ENCODE data around the gene ACYP2. TPM values are rescaled to one million over a fixed set of nuclear protein-coding genes. Genes with fewer than 3 reads are reported as not detected.

ACYP2 gene
- total RNA-seq, 4 donors from 2014 or later: 10.3 to 44.3 (median 21.7) TPM

GRCh38 chr2:54083021-54083420, 32.4 kb upstream of the ACYP2 start:
- DNase-seq: no peak
- intact Hi-C loops (cut with DNase I; ENCODE audit: low total_unique reads): no loop called here
- no peak overlapping the region for H3K27ac ChIP-seq

DNA sequence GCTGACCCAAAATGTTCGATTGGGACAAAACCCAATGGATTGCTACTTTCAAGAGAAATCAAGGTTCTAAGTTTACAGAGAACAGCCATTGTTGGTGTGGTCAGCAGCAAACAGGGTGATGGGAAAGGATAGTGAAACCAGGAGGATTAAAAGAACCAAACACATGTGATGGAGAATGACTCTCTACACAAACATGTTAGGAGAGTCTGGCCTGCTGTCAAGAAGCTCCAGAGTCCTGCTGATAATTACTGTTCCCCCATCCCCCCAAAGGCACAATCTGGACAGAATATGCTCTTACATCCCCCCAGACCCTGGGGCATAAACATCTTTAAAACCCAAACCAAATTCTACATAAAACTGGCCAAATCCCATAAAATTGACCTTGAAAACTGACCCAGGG, 32.0 kb upstream of the ACYP2 start:
- no peaks in the 10 kb centered on the region for H3K36me3 ChIP-seq
- H3K4me3 ChIP-seq: no peak overlapping the region
- TF ChIP-seq CTCF (IDR thresholded peaks at IDR 0.05) (no peak), POLR2A (IDR thresholded peaks at IDR 0.05) (no peak)
- no peaks in the 10 kb centered on the region for H3K9me3 ChIP-seq
- intact Hi-C loops (cut with DNase I; ENCODE audit: low total_unique reads): no loop called here
- H3K27ac ChIP-seq: no peak overlapping the region
- H3K4me1 ChIP-seq: no peaks in the 10 kb centered on the region
- DNase-seq: no peak
- no peaks in the 10 kb centered on the region for H3K27me3 ChIP-seq

More at GRCh38 chr2:54083021-54083420, 32.4 kb upstream of the ACYP2 start:
- Histone ChIP-seq H3K36me3 (no peaks in the 10 kb centered on the region), H3K9me3 (no peaks in the 10 kb centered on the region), H3K27me3 (no peaks in the 10 kb centered on the region), H3K4me3 (no peak overlapping the region), H3K4me1 (no peaks in the 10 kb centered on the region)
- no peak for TF ChIP-seq POLR2A (IDR thresholded peaks at IDR 0.05)
- no peak for TF ChIP-seq CTCF (IDR thresholded peaks at IDR 0.05)

DNA sequence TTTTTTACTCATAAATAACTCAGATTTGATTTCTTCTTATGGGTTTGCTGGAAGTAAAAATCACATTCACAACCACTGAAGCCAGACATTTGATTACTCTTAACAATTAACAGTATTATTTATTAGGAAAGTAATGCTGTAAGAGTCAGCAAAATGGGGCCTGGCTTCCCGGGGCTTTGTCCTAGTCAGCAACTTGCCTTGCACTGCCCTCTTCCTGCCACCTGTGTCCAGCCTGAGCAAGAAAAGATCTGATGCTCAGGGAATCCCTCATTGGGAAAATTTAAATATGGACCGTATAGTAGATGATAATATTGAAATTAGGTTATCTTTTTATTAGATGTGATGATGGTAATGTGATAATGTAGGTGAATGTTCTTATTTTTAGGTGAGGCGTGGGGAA, 30.8 kb upstream of the ACYP2 start:
- Histone ChIP-seq H3K36me3 (no peaks in the 10 kb centered on the region), H3K4me1 (no peaks in the 10 kb centered on the region), H3K4me3 (no peak overlapping the region), H3K27me3 (no peaks in the 10 kb centered on the region), H3K27ac (no peak overlapping the region), H3K9me3 (no peaks in the 10 kb centered on the region)
- TF ChIP-seq CTCF (IDR thresholded peaks at IDR 0.05) (peak in 2 of 4 experiments; percentile 17 to 22), POLR2A (IDR thresholded peaks at IDR 0.05) (no peak)
- no peak for DNase-seq
- intact Hi-C loops (cut with DNase I; ENCODE audit: low total_unique reads): no loop called here

DNA sequence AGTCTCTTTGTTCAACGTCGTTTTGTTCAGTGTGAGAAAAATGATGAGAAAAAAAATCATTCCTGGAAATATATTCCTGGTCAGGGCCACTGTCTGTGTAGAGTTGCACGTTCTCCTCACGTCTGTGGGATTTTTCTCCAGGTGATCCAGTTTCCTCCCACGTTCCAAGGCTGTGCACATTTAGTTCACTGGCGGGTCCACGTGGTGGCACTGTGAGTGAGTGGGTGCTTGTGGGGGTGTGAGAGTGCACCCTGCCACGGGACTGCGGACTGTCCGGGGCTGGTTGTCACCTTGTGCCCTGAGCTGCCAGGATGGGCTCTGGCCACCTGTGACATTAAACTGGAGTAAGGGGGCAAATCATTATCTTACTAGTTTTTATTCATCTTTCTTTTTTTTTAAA, 30.3 kb upstream of the ACYP2 start:
- no peaks in the 10 kb centered on the region for H3K36me3 ChIP-seq
- no peak for DNase-seq
- intact Hi-C loops (cut with DNase I; ENCODE audit: low total_unique reads): no loop called here
- H3K9me3 ChIP-seq: no peaks in the 10 kb centered on the region
- no peak overlapping the region for H3K27ac ChIP-seq
- H3K27me3 ChIP-seq: no peaks in the 10 kb centered on the region
- H3K4me3 ChIP-seq: no peak overlapping the region
- no peaks in the 10 kb centered on the region for H3K4me1 ChIP-seq
- TF ChIP-seq CTCF (IDR thresholded peaks at IDR 0.05): no peak
- no peak for TF ChIP-seq POLR2A (IDR thresholded peaks at IDR 0.05)

- intact Hi-C loops (cut with DNase I; ENCODE audit: low total_unique reads): no loop called here
- Histone ChIP-seq H3K27ac (no peak overlapping the region), H3K36me3 (no peaks in the 10 kb centered on the region), H3K4me1 (no peaks in the 10 kb centered on the region), H3K4me3 (no peak overlapping the region), H3K27me3 (no peaks in the 10 kb centered on the region), H3K9me3 (no peaks in the 10 kb centered on the region)
- TF ChIP-seq CTCF (IDR thresholded peaks at IDR 0.05) (no peak), POLR2A (IDR thresholded peaks at IDR 0.05) (no peak)
- no peak for DNase-seq
These were observed 29.3 kb upstream of the ACYP2 start for GRCh38 chr2:54086157-54086556.
